HUES6 (cell line): ENCODE data around the gene SEMA4D.

Experiments used
- H3K27ac ChIP-seq: 2 replicates; pipeline ENCODE4 v1.7.0; 2013; ENCODE audit warnings: low read depth, mild to moderate bottlenecking, low read length, inconsistent platforms
- H3K27me3 ChIP-seq: 2 replicates; pipeline ENCODE4 v1.6.1; 2013; ENCODE audit warnings: low read length; ENCODE audit not compliant: control insufficient read depth, insufficient read depth
- H3K36me3 ChIP-seq: 2 replicates; pipeline ENCODE4 v1.6.1; 2013; ENCODE audit warnings: low read length; ENCODE audit not compliant: control insufficient read depth, insufficient read depth
- H3K4me1 ChIP-seq: 2 replicates; pipeline ENCODE4 v1.6.1; 2013; ENCODE audit warnings: low read length; ENCODE audit not compliant: control insufficient read depth, insufficient read depth
- H3K4me3 ChIP-seq: 2 replicates; pipeline ENCODE4 v1.5.1; 2013; ENCODE audit warnings: low read depth, low read length
- H3K9ac ChIP-seq: one replicate; pipeline ENCODE4 v1.6.1; 2013; ENCODE audit warnings: mild to moderate bottlenecking, low read length
- H3K9me3 ChIP-seq: 2 replicates; pipeline ENCODE4 v1.6.1; 2013; ENCODE audit warnings: low read depth, low read length; ENCODE audit not compliant: control insufficient read depth, insufficient read depth

SEMA4D gene

GRCh38 chr9:89425024-89425805 is 72.7 kb downstream of the SEMA4D start:
- H3K27me3 ChIP-seq, result no peaks in the 10 kb centered on the region
- H3K36me3 ChIP-seq, result no peaks in the 10 kb centered on the region
- H3K27ac ChIP-seq, result no peak overlapping the region
- no peak overlapping the region for H3K4me3 ChIP-seq
- H3K4me1 ChIP-seq, result peaks cover 17% of the 10 kb centered on the region
- H3K9ac ChIP-seq, result no peak overlapping the region
- H3K9me3 ChIP-seq, result no peaks in the 10 kb centered on the region

DNA sequence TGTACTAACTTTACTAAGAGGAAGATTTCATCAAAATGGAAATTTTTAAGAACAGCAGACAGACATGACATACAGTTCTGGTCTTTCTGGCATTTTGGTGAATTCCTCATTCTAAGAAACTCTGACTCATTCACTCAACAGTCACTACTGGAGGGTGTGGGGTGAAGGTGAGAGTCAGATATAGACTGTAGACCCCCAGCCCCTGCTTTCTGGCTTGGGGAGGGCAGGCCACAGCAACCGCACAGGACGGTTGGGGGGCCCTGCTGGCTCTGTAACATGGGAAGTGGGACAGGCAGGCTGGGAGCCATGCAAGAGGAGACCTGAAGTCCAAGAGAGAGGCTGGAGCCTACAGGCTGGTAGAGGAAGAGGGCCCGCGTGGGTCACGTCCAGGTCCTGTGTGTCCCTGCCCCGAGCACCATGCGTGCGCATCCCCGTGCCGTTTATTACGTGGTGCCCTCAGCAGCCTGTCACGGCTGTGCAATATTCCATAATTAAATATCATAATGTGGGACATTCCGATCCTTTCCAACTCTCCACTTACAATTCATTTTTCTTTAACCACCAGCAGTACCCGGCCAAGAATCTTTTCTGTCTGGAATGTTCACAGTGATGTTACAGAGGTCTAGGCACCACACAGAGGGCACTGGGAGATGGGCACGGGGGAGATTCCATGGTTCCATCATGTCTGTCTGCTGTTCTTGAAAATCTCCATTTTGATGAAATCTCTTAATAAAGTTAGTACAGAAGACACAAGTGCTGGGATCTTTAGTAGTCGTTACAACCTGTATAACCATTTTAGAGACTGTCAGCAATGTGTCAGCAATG is 75.5 kb downstream of the SEMA4D start:
- H3K4me3 ChIP-seq, result no peak overlapping the region
- 0 out of 2 replicates have a peak, but pooled peaks cover 5% of the 10 kb centered on the region for H3K4me1 ChIP-seq
- H3K27ac ChIP-seq, result no peak overlapping the region
- H3K36me3 ChIP-seq, result no peaks in the 10 kb centered on the region
- no peak overlapping the region for H3K9ac ChIP-seq
- H3K9me3 ChIP-seq, result no peaks in the 10 kb centered on the region
- H3K27me3 ChIP-seq, result no peaks in the 10 kb centered on the region

- Histone ChIP-seq H3K27me3 (no peaks in the 10 kb centered on the region), H3K9me3 (no peaks in the 10 kb centered on the region), H3K27ac (no peak overlapping the region), H3K36me3 (no peaks in the 10 kb centered on the region), H3K9ac (no peak overlapping the region), H3K4me1 (0 out of 2 replicates have a peak, but pooled peaks cover 5% of the 10 kb centered on the region), H3K4me3 (no peak overlapping the region)
These were observed 76.3 kb downstream of the SEMA4D start for GRCh38 chr9:89421595-89421994.

DNA sequence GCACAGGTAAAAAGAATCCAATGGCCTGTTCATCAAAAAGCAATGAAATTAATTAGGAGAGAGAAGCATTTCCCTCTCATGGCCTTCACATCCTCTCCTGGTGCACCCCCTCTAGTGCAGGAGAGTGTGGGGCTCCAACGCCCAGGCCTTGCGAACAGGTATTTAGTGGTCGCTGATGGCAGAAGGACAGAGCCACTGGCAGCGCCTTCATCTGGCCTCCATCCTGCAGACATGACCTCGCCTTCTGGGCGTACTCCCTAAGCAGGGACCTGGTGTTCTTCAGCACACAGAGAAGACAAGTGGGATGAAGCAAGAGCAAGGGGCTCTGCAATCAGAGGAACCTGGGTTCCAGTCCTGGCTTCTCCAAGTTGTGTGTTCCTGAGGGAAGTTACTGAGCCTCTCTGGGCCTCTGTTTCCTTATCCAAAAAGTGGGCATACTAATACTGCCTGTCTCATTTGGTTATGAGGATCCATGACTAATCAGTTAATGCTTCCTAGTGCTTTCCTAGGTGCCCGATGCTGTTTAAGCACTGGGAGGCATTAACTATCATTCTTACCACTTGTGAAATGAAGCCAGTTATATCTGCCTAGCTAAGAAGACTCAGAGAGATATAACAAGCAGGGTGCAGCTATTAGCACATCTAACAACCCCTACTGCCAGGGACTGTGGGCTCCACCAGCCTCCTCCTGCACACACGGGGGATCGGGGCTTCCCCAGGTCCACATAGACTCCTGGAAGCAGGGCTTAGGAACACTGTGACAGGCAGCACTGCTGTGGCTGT is 77.3 kb downstream of the SEMA4D start:
- H3K9me3 ChIP-seq, result no peaks in the 10 kb centered on the region
- no peak overlapping the region for H3K9ac ChIP-seq
- H3K27me3 ChIP-seq, result no peaks in the 10 kb centered on the region
- no peak overlapping the region for H3K4me3 ChIP-seq
- H3K36me3 ChIP-seq, result no peaks in the 10 kb centered on the region
- 0 out of 2 replicates have a peak, but pooled peaks cover 5% of the 10 kb centered on the region for H3K4me1 ChIP-seq
- H3K27ac ChIP-seq, result no peak overlapping the region

- Histone ChIP-seq H3K4me1 (peaks cover 8% of the 10 kb centered on the region; the same call in 1 of the 2 replicates), H3K27ac (no peak overlapping the region), H3K9ac (no peak overlapping the region), H3K36me3 (no peaks in the 10 kb centered on the region), H3K9me3 (no peaks in the 10 kb centered on the region), H3K27me3 (no peaks in the 10 kb centered on the region), H3K4me3 (no peak overlapping the region)
These were observed 77.9 kb downstream of the SEMA4D start for GRCh38 chr9:89419978-89420394.

DNA sequence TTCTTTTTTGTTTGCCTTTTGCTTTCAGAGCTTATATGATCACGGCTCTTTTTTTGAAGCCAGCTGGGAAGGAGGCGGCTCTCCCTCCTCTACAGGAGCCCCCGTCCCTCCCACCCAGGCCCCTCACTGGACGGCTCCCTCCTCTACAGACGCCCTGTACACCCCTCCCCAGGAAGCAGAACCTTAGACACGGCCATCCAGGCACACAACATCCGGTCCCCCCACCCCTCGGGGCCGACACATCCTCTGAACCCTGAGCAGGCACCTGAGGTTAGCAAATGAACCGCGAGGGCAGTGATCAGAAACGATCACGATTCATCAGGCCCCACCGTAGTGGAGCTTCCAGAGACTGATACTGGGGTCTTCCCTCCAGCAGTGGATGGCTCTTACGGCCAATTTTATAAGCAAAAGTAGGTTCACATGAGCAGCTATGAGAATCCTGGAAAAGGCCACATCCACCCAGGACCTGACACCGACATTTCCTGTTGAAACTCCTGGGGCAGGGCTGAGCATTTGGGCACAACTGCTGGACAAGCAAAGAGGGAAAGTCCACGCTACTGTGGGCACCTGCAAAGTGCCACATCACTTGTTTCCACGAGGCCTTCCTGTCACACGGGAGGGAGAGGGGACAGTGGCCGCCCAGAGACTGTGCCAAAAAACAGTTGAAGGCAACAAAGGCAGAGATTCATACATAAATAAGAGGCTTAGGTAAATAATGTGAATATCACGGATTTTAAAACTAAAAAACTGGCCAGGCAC is 78.9 kb downstream of the SEMA4D start:
- no peaks in the 10 kb centered on the region for H3K9me3 ChIP-seq
- H3K4me3 ChIP-seq, result no peak overlapping the region
- H3K27me3 ChIP-seq, result no peaks in the 10 kb centered on the region
- no peak overlapping the region for H3K9ac ChIP-seq
- H3K27ac ChIP-seq, result no peak overlapping the region
- peaks cover 13% of the 10 kb centered on the region; the same call in 1 of the 2 replicates for H3K4me1 ChIP-seq
- no peaks in the 10 kb centered on the region for H3K36me3 ChIP-seq

- Histone ChIP-seq H3K4me3 (no peak overlapping the region), H3K9me3 (no peaks in the 10 kb centered on the region), H3K27me3 (no peaks in the 10 kb centered on the region), H3K9ac (no peak overlapping the region), H3K27ac (no peak overlapping the region), H3K36me3 (no peaks in the 10 kb centered on the region; the same call in 1 of the 2 replicates), H3K4me1 (peaks cover 18% of the 10 kb centered on the region)
These were observed 79.5 kb downstream of the SEMA4D start for GRCh38 chr9:89418474-89418845.

DNA sequence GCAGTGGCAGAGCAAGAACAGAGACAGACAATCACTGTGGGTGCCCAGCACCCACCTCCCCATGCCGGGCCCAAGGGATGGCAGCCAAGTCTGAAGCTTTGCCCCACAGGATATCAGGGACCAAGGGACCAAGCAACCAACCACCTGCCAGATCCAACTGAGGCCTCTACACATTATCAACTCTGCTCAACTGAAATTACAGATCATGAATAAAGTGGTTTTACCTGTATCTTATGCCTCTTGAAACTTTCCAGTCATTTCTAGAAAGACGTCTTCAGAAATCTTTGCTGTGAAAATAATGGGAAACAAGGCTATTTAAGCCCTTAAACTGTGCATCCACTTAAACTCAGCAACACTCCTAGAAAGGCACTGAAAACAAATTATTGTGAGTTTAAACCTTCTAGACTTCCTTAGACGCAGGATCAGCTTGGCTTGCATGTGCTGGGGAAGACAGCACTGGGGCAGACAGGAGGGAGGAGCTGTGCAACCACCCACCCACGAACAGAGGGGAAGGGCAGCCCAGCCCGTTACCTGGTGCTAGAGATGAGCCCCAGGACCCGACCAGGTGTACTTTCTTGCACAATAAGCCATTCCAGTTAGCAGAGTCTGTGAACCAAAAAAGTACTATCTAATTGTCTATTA is 80.0 kb downstream of the SEMA4D start:
- Histone ChIP-seq H3K36me3 (no peaks in the 10 kb centered on the region; the same call in 1 of the 2 replicates), H3K4me1 (peaks cover 23% of the 10 kb centered on the region), H3K27ac (no peak overlapping the region), H3K9me3 (no peaks in the 10 kb centered on the region), H3K27me3 (no peaks in the 10 kb centered on the region), H3K4me3 (no peak overlapping the region), H3K9ac (no peak overlapping the region)

- H3K36me3 ChIP-seq, result no peaks in the 10 kb centered on the region; the same call in 1 of the 2 replicates
- H3K4me3 ChIP-seq, result no peak overlapping the region
- H3K27me3 ChIP-seq, result no peaks in the 10 kb centered on the region
- H3K4me1 ChIP-seq, result peaks cover 32% of the 10 kb centered on the region
- H3K27ac ChIP-seq, result no peak overlapping the region
- no peaks in the 10 kb centered on the region for H3K9me3 ChIP-seq
- H3K9ac ChIP-seq, result no peak overlapping the region
These were observed 83.1 kb downstream of the SEMA4D start for GRCh38 chr9:89414670-89415324.
